Activated CD4-positive, alpha-beta T cell treated with anti-CD3 and anti-CD28 coated beads, Interleukin-2, Interleukin-6, amounts not matched to agents 100 ng/mL and 50 ng/mL, durations not matched to agents 16 hours and 8 hours (primary cell): ENCODE results near the gene KRTAP19-4.

ENCODE experiments used
- DNase-seq: peaks from one replicate; pipeline ENCODE4 v3.0.0-alpha.2; 2020

The KRTAP19-4 gene

GRCh38 chr21:30497065-30497464 lies at the start of gene KRTAP19-4:
KRTAP19-4 (minus strand) TSS chr21:30497165; CDS start chr21:30497110, 55 bp downstream.
- no peak for DNase-seq

GRCh38 chr21:30541764-30542163 lies 44.8 kb upstream of the KRTAP19-4 start, which contains the start of gene KRTAP19-6:
KRTAP19-6 (minus strand) TSS chr21:30541864; CDS start chr21:30541833, 31 bp downstream.
- no peak for DNase-seq

- no peak for DNase-seq
Observed at GRCh38 chr21:30518876-30519275, 21.9 kb upstream of the KRTAP19-4 start.

GRCh38 chr21:30515681-30516080 lies 18.7 kb upstream of the KRTAP19-4 start:
- DNase-seq = no peak

- DNase-seq = peak; percentile 34
Observed at GRCh38 chr21:30505621-30506205, 8.7 kb upstream of the KRTAP19-4 start.

GRCh38 chr21:30502041-30502440 lies 5.1 kb upstream of the KRTAP19-4 start, which contains the start of gene KRTAP19-5:
KRTAP19-5 (minus strand) TSS chr21:30502141; CDS start chr21:30502090, 51 bp downstream.
- DNase-seq = no peak

- no peak for DNase-seq
Observed at GRCh38 chr21:30491963-30492428, 5.0 kb downstream of the KRTAP19-4 start, which contains the start of gene KRTAP19-3. KRTAP19-3 (minus strand) TSS chr21:30492013; CDS start chr21:30491957, 56 bp downstream.

GRCh38 chr21:30487336-30487735 lies 9.6 kb downstream of the KRTAP19-4 start, which contains the start of gene KRTAP19-2:
KRTAP19-2 (minus strand) TSS chr21:30487436; CDS start chr21:30487348, 88 bp downstream.
- DNase-seq = no peak

GRCh38 chr21:30486180-30486579 lies 10.8 kb downstream of the KRTAP19-4 start:
- no peak for DNase-seq

- no peak for DNase-seq
Observed at GRCh38 chr21:30482130-30482529, 14.8 kb downstream of the KRTAP19-4 start.

GRCh38 chr21:30480145-30480544 lies 16.8 kb downstream of the KRTAP19-4 start, which contains the start of gene KRTAP19-1:
KRTAP19-1 (minus strand) TSS chr21:30480367; CDS start chr21:30480317, 50 bp downstream.
- DNase-seq = no peak

GRCh38 chr21:30479259-30479658 lies 17.7 kb downstream of the KRTAP19-4 start:
- no peak for DNase-seq

- DNase-seq = no peak
Observed at GRCh38 chr21:30478004-30478403, 19.0 kb downstream of the KRTAP19-4 start.

GRCh38 chr21:30468900-30469714 lies 27.9 kb downstream of the KRTAP19-4 start:
- DNase-seq = no peak

GRCh38 chr21:30463713-30464112 lies 33.3 kb downstream of the KRTAP19-4 start:
- peak; percentile 1 for DNase-seq

- no peak for DNase-seq
Observed at GRCh38 chr21:30448514-30448913, 48.5 kb downstream of the KRTAP19-4 start.

- DNase-seq = no peak
Observed at GRCh38 chr21:30447056-30447455, 49.9 kb downstream of the KRTAP19-4 start.
